ENCODE results near the gene RPTOR.

The RPTOR gene

DNA sequence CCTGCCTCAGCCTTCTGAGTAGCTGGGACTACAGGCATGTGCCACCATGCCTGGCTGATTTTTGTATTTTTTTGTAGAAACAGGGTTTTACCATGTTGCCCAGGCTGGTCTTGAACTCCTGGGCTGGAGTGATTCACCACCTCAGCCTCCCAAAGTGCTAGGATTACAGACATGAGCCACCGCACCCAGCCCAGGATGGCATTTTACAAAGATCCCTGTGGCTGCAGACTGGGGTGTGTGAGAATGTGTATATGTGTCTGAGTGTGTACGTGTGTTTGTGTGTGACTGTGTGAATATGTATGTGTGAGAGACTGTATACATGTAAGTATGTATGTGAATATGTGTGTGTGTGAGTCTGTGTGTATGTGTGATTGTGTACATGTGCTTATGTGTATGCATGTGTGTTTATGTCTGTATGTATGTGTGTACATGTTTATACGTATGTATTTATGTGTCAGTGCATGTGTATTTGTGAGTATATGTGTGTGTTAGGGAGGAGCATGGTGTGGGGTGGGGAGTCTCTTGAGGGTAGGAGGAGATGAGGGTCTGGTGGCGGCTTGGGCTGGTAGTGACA lies 17.0 kb downstream of the RPTOR start:
- no peak overlapping the region for H3K27ac ChIP-seq
- TF ChIP-seq, protein P1, sequence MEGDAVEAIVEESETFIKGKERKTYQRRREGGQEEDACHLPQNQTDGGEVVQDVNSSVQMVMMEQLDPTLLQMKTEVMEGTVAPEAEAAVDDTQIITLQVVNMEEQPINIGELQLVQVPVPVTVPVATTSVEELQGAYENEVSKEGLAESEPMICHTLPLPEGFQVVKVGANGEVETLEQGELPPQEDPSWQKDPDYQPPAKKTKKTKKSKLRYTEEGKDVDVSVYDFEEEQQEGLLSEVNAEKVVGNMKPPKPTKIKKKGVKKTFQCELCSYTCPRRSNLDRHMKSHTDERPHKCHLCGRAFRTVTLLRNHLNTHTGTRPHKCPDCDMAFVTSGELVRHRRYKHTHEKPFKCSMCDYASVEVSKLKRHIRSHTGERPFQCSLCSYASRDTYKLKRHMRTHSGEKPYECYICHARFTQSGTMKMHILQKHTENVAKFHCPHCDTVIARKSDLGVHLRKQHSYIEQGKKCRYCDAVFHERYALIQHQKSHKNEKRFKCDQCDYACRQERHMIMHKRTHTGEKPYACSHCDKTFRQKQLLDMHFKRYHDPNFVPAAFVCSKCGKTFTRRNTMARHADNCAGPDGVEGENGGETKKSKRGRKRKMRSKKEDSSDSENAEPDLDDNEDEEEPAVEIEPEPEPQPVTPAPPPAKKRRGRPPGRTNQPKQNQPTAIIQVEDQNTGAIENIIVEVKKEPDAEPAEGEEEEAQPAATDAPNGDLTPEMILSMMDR (conservative IDR thresholded peaks at IDR 0.05; ENCODE audit: low read depth), result no peak
- CTCF ChIA-PET, result no interaction called here
- POLR2A ChIA-PET (ENCODE audit: low non-redundant PET), result no interaction called here
- no peak for DNase-seq (ENCODE audit: low spot score)

DNA sequence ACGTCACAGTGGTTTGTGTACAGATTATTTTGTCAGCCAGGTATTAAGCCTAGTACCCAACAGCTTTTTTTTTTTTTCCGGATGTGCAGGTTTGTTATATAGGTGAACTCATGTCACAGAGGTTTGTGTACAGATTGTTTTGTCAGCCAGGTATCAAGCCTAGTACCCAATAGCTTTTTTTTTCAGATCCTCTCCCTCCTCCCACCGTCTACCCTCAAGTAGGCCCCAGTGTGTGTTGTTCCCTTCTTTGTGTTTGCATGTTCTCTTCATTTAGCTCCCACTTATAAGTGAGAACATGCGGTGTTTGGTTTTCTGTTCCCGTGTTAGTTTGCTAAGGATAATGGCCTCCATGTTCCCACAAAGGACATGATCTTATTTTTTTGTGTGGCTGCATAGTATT lies 19.9 kb downstream of the RPTOR start:
- POLR2A ChIA-PET (ENCODE audit: low non-redundant PET), result no interaction called here
- TF ChIP-seq, protein P1 (conservative IDR thresholded peaks at IDR 0.05; ENCODE audit: low read depth), result no peak
- H3K27ac ChIP-seq, result no peak overlapping the region
- no peak for DNase-seq (ENCODE audit: low spot score)
- CTCF ChIA-PET, result interaction anchor here (0.6 kb wide), 1 partner anchor 9 kb away, joined by 3 read pairs; no protein-coding TSS in a partner anchor

DNA sequence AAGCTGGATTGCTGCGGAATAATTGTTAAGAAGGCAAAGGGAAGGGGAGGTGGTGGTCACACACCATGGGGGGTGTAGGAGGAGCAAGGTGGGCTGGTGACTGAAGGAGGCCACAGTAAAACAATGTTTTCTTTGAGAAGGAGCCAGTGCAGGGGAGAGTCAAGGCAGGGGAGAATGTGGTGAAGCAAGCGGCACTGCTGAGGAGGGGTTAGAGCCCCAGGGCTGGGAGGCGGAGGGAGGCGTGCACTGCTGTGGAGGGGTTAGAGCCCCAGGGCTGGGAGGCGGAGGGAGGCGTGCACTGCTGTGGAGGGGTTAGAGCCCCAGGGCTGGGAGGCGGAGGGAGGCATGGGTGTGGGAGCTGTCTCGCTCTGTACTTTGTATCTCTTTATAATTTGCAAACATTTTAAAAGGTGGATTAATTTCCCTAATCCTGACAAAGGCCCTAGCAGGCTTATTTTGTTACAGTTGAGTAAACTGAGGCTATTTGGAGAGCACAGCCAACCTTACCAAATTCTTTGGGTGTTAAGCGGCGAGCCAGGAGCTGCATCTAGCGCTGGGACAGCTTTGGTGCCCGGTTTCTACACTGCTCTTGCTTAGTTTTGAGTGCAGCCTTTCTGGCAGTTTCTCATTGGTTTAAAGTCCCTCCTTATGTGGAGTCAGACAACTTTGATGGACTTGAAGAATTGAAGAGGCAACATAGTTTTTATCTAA lies 20.9 kb downstream of the RPTOR start:
- TF ChIP-seq, protein P1 (conservative IDR thresholded peaks at IDR 0.05; ENCODE audit: low read depth), result no peak
- H3K27ac ChIP-seq, result no peak overlapping the region
- ChIA-PET POLR2A (ENCODE audit: low non-redundant PET) (no interaction called here), CTCF (interaction anchor here (0.5 kb wide), 1 partner anchor 455 kb away, joined by 3 read pairs; no protein-coding TSS in a partner anchor)
- no peak for DNase-seq (ENCODE audit: low spot score)

DNA sequence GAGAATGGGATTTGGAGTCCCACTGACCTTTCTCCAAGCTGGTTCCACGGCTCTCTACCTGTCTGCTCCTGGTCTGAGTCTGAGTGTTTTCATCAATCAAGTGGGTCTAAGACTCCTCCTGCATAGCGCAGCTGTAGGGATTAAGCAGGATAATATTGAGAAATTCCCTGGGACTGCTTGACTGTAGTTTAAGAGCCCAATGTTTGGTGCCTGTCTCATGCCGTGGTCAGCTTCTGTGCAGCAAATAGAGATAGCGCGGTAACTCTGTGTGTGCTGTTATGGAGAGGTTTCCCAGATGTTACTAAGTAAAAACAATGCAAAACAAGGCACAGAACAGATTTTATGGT lies 21.4 kb downstream of the RPTOR start:
- no peak for DNase-seq (ENCODE audit: low spot score)
- H3K27ac ChIP-seq, result no peak overlapping the region
- ChIA-PET POLR2A (ENCODE audit: low non-redundant PET) (no interaction called here), CTCF (no interaction called here)
- TF ChIP-seq, protein P1 (conservative IDR thresholded peaks at IDR 0.05; ENCODE audit: low read depth), result no peak

DNA sequence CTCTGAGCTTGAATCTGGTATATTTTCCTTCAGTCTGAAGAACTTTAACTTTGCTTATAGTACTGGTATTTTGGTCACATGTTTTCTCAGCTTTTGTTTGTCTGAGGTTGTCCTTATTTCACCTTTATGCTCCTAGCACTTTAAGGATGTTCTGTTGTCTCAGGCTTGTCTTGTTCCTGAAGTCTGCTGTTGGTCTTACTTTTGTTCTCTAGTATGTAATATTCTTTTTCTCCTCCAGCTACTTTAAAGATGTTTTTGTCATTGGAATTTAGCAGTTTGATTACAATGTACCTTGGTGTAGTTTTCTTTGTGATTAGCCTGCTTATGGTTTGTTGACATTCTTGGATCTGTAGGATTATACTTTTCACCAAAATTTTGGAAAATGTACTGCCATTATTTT lies 23.6 kb downstream of the RPTOR start:
- CTCF ChIA-PET, result interaction anchor here (0.6 kb wide), 1 partner anchor 16 kb away, joined by 3 read pairs; no protein-coding TSS in a partner anchor
- no peak for DNase-seq (ENCODE audit: low spot score)
- TF ChIP-seq, protein P1 (conservative IDR thresholded peaks at IDR 0.05; ENCODE audit: low read depth), result no peak
- POLR2A ChIA-PET (ENCODE audit: low non-redundant PET), result no interaction called here
- no peak overlapping the region for H3K27ac ChIP-seq

DNA sequence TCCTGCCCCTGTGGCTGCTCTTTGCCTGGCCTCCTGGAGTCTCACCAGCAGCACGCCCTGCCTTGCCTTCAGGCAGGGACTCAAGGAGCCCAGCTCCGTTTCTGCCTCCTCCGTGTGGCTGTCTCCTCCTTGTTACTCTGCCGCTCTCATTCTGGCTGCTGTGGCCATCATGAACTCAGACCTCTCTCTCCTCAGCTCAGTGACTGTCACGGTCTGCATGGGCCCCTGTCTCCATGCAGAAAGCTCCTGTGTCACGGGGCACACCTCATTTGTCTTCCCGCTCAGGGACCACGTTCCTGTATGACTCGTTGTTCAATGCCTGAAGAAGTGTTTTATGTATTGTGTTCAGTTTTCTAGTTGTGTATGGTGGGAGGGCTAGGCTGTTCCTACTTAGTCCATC lies 25.3 kb downstream of the RPTOR start:
- TF ChIP-seq, protein P1 (conservative IDR thresholded peaks at IDR 0.05; ENCODE audit: low read depth), result no peak
- no peak for DNase-seq (ENCODE audit: low spot score)
- ChIA-PET POLR2A (ENCODE audit: low non-redundant PET) (interaction anchor here (0.5 kb wide), 1 partner anchor 34 kb away, joined by 11 read pairs; no protein-coding TSS in a partner anchor), CTCF (no interaction called here)
- no peak overlapping the region for H3K27ac ChIP-seq

All from RWPE1 (cell line).